Bronchial epithelial cell (primary cell): Measurements from ENCODE around the gene DUSP2. TPM values are rescaled to one million over a fixed set of nuclear protein-coding genes. Genes with fewer than 3 reads are reported as not detected.

Experiments used
- DNase-seq: peaks from one replicate; pipeline ENCODE4 v3.0.0-alpha.2; 2010; ENCODE audit warnings: low read depth
- FAIRE-seq: peaks from 2 replicates; lab custom pipeline; 2011; peaks lifted over from hg19 to GRCh38; lab: Jason Lieb, UNC
- H3K27me3 ChIP-seq: 2 replicates; pipeline ENCODE4 v1.5.1; 2011; ENCODE audit warnings: low read length; ENCODE audit not compliant: control insufficient read depth, insufficient read depth
- H3K36me3 ChIP-seq: 2 replicates; pipeline ENCODE4 v1.5.1; 2011; ENCODE audit warnings: low read length; ENCODE audit not compliant: control insufficient read depth, insufficient read depth
- H3K4me3 ChIP-seq: 2 replicates; pipeline ENCODE4 v1.5.1; 2011; ENCODE audit warnings: mild to moderate bottlenecking, low read depth, low read length, control low read depth
- CTCF ChIP-seq: IDR thresholded peaks from 2 replicates; pipeline ENCODE4 v1.5.1; 2011; ENCODE audit warnings: mild to moderate bottlenecking, moderate library complexity, low read length, control low read depth, inconsistent platforms; ENCODE audit not compliant: insufficient read depth, severe bottlenecking
- total RNA-seq: library from RNA; depleted of rRNA; stranded (reverse); fragments of >200 nt; gene quantifications from 2 replicates; pipeline ENCODE4 v1.2.1, GENCODE V29; 2014

DUSP2 gene
- total RNA-seq, 1 donor from 2014 or later = 5.3 TPM

- DNase-seq (no peak), FAIRE-seq (no peak)
- H3K4me3 ChIP-seq = no peak overlapping the region
- no peak for TF ChIP-seq CTCF
- H3K27me3 ChIP-seq = peaks cover 2% of the 10 kb centered on the region
- no peaks in the 10 kb centered on the region for H3K36me3 ChIP-seq
Measured at GRCh38 chr2:96137321-96138178, 7.7 kb downstream of the DUSP2 start.

GRCh38 chr2:96136129-96136720 is 9.0 kb downstream of the DUSP2 start:
- Histone ChIP-seq H3K4me3 (no peak overlapping the region), H3K36me3 (no peaks in the 10 kb centered on the region), H3K27me3 (peaks cover 4% of the 10 kb centered on the region)
- FAIRE-seq (no peak), DNase-seq (no peak)
- no peak for TF ChIP-seq CTCF

GRCh38 chr2:96135621-96136020 is 9.6 kb downstream of the DUSP2 start:
- DNase-seq = no peak
- Histone ChIP-seq H3K4me3 (no peak overlapping the region), H3K36me3 (no peaks in the 10 kb centered on the region), H3K27me3 (peaks cover 4% of the 10 kb centered on the region)
- TF ChIP-seq CTCF = no peak
- no peak for FAIRE-seq

- no peak for FAIRE-seq
- no peak for TF ChIP-seq CTCF
Measured at GRCh38 chr2:96135171-96135570, 10.1 kb downstream of the DUSP2 start.

GRCh38 chr2:96134421-96134820 is 10.8 kb downstream of the DUSP2 start:
- peaks cover 6% of the 10 kb centered on the region for H3K27me3 ChIP-seq
- FAIRE-seq = no peak
- TF ChIP-seq CTCF = no peak
- H3K4me3 ChIP-seq = no peak overlapping the region
- no peaks in the 10 kb centered on the region for H3K36me3 ChIP-seq
- DNase-seq = no peak

More at GRCh38 chr2:96135171-96135570, 10.1 kb downstream of the DUSP2 start:
- no peak for DNase-seq
- H3K4me3 ChIP-seq = no peak overlapping the region
- H3K36me3 ChIP-seq = no peaks in the 10 kb centered on the region
- peaks cover 5% of the 10 kb centered on the region for H3K27me3 ChIP-seq
